OCI-M2 (cell line): ENCODE measurements around the gene WDFY3.
"Not testable (repeated sequence)": the region's sequence is repeated elsewhere in the genome, so short reads cannot be mapped to it uniquely, and the experiment has no call there.

Experiments
- DNase-seq: peaks from one replicate; lab custom pipeline; 2025; ENCODE audit not compliant: unreplicated experiment; lab: John Stamatoyannopoulos, UW

The WDFY3 gene

DNA sequence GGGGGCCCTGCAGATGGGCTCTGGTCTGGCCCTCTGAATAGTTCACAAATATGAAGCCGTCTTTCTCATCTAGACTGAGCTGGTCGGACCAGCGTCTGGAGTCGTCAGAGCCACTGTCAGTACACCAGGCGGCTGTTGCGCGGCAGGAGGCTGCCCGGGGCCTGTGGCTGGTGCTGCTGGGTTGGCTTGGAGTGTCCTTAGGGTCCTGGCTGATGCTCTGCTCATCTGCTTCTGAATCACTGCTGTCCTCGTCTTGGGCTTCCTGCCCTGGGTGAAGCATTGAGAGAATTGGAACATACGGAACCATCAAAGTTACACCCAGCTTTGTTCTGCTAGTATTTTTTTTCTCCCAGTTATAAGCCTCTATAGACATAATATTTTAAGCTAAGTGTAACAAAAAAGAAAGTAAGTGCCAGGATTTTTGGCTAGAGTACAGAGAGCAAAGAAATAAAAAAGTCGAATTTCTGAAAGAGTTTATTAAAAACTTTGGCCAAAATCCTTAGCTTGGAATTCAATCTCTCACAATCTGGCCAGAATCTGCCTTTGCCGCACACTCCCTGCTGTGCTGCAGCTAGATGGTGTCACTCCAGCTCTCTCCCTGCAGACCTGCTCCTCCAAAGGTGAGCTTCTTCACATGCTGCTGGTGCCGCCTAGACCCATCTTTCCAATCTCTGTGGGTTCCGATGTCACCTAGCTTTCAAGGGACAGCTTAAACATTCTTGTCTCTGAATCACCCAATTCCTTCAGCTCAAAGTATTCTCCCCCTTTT is 287.3 kb downstream of the WDFY3 start:
- no peak for DNase-seq

DNA sequence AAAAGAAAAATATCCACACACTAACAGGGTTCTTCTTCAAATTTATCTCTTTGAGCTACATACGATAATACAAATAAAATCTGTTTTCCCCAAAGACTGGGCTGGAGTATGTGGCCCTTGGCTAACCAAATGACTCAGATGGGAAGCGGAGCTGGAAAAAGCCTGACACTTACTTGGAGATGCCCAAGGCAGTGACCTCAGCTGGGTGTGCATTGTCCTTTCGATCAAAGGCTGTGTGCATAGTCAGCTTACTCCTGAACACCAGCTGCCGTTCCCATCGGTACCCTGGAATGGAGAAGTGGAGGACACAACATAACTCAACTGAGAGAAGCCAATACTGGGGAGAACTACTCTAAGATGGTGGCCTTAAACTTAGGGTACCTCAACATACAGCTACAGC is 288.5 kb downstream of the WDFY3 start:
- DNase-seq, result no peak

GRCh38 chr4:84677093-84677492 is 289.4 kb downstream of the WDFY3 start:
- no peak for DNase-seq

GRCh38 chr4:84673475-84674240 is 292.8 kb downstream of the WDFY3 start:
- DNase-seq, result no peak

DNA sequence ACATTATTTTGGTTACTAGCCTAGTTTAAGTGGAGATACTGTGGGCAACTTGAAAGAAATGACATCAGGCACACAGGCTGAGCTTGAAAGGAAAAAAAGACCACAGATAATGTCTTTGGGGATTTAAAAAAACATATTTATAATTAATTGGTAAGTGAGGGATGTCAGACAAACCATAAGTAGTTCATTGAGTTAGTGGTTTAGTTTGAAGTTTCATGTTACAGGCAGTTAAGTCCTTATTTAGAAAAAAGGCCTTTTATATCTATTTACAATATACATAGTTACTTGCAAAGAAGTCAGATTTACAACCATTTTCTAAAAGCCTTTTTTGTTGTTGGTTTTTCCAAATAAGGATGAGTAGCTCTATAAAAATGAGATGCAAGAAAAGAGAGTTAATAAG is 294.3 kb downstream of the WDFY3 start:
- DNase-seq, result no peak

DNA sequence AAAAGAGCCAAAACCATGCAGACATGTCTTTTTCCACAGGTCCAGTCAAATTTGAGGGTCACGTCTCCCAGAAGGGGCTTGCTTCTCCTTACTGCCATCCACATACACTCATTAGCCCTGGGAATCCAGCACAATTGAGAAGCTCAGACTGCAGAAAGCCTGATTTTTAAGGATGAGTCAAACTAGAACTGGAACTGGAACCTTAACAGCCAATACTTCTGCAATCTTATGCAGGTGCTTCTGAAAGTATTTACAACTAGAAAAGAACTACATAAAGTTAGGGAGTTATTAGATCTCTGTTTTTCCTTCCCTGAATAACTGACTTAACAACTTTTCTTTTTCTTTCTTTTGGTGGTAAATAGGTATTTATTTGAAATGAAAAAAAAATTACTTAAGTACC is 297.3 kb downstream of the WDFY3 start:
- DNase-seq, result no peak

- DNase-seq, result no peak
Measured at GRCh38 chr4:84666439-84666838, 300.1 kb downstream of the WDFY3 start.

- not testable (repeated sequence) for DNase-seq
Measured at GRCh38 chr4:84664767-84665166, 301.7 kb downstream of the WDFY3 start.

- no peak for DNase-seq
Measured at GRCh38 chr4:84661191-84661939, 305.1 kb downstream of the WDFY3 start.

DNA sequence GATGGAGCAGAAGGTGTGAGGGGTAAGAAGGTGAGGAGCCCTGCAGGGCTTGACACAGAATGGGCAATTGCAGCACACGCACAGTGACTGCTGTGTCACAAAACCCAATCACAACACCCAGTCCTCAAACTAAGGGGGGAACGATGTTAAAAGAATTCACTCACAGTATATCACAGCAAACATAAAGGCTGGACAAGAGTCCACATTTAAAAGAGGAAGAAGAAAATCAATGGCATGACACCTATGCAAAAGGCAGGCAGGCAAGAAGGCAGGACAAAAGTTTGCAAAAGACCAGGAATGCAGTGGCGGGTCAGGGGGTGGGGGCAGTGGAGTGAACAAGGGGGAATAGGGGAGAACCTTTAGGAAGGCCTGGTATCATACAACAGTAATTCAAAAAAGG is 305.9 kb downstream of the WDFY3 start:
- no peak for DNase-seq

- DNase-seq, result no peak
Measured at GRCh38 chr4:84652478-84652877, 314.0 kb downstream of the WDFY3 start.

GRCh38 chr4:84651499-84651898 is 315.0 kb downstream of the WDFY3 start:
- no peak for DNase-seq

- DNase-seq, result no peak
Measured at GRCh38 chr4:84648863-84649647, 317.4 kb downstream of the WDFY3 start.

DNA sequence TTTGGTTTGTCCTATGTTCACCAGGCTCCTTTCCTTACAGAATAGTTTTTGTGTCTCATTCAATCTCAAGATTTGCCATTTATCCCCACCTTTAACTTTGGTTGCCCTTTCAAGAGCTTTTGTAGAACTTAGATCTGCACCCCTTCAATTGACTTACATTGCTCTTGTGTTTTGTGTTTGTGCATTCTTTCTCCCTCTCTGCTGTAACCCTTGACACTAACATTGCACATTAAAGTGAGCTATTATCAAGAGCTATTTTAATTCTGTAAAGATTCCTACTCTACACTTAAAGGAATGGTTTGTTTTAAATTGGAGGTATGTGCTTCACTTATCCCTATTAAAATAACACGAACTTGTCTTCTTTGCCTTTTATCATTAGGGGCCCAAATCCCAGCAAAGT is 318.3 kb downstream of the WDFY3 start:
- DNase-seq, result no peak

- DNase-seq, result no peak
Measured at GRCh38 chr4:84647312-84647884, 319.1 kb downstream of the WDFY3 start.

- DNase-seq, result no peak
Measured at GRCh38 chr4:84644087-84644486, 322.4 kb downstream of the WDFY3 start.

DNA sequence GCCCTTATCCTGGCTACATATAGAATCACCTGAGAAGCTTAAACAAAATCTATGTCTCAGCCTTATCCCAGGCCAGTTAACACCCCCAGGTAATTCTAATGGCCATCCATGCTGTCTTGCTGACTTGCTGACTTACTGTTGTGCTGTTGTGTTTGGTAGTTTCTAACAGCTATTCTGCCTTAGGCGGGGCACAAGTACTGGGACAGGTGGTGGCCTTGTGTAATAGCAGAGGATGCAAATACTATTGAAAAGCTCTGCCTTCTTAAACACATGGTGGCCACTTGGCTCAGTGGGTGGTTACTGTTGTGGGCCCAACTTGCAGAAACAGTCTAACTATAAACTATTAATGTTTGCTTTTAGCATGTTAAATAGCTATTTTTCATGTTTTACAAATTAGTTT is 327.3 kb downstream of the WDFY3 start:
- DNase-seq, result no peak

DNA sequence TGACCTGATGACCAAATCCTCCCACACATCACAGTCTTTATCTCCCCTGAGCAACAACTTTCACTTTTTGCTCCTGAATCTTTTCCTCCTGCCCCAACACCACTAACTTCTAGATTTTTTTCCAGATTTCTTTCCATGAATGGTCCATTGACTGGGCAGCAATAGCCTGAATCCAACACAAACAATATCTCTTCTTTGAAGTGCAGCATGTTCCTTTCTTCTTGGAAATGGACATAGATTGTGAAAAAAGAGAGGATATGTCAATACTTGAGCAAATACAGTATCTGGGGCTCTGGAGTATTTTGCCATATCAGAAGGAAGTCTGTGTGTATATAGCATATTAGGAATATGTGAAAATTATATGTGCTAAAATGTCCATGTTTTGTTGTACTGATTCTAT is 328.4 kb downstream of the WDFY3 start:
- DNase-seq, result no peak

GRCh38 chr4:84634961-84635360 is 331.5 kb downstream of the WDFY3 start:
- no peak for DNase-seq

GRCh38 chr4:84632092-84632491 is 334.4 kb downstream of the WDFY3 start:
- no peak for DNase-seq

- DNase-seq, result no peak
Measured at GRCh38 chr4:84631573-84631972, 334.9 kb downstream of the WDFY3 start.
